Pancreas (tissue), 10 donors: ENCODE results near the gene NCK2. TPM values are rescaled to one million over a fixed set of nuclear protein-coding genes. Genes with fewer than 3 reads are reported as not detected.

ENCODE experiments used
- ATAC-seq, 4 donors: fragments of 200-7000 bp; cut with Tn5 transposase; one replicate each; pipeline versions ENCODE4 v1.8.0 to v1.9.1; 2020; ENCODE audit warnings: mild to moderate bottlenecking in 4 of 4, moderate library complexity in 4 of 4
- DNase-seq, 6 donors: peaks; one replicate each; pipeline ENCODE4 v3.0.0-alpha.2; 2020
- FAIRE-seq: peaks from 2 replicates; lab custom pipeline; 2012; peaks lifted over from hg19 to GRCh38; lab: Jason Lieb, UNC
- H3K27ac ChIP-seq, 4 donors: fragments of 200-600 bp; sonication (generic); 1 replicate in 3 of 4; 2 replicates in 1 of 4; pipeline versions ENCODE4 v1.5.0 to v1.8.0; 2020
- H3K27me3 ChIP-seq, 4 donors: fragments of 200-600 bp; one replicate each; pipeline ENCODE4 v1.8.0; 2021
- H3K36me3 ChIP-seq, 3 donors: fragments of 200-600 bp; sonication (generic) in 1 of 3; one replicate each; pipeline versions ENCODE4 v1.5.0 to v1.8.0; 2020 to 2021
- H3K4me1 ChIP-seq, 3 donors: fragments of 200-600 bp; one replicate each; pipeline ENCODE4 v1.8.0; 2021
- H3K4me3 ChIP-seq, 4 donors: fragments of 200-600 bp; sonication (generic) in 2 of 4; one replicate each; pipeline versions ENCODE4 v1.5.0 to v1.8.0; 2020 to 2021
- H3K9me3 ChIP-seq, 4 donors: fragments of 200-600 bp; one replicate each; pipeline ENCODE4 v1.8.0; 2021
- CTCF ChIP-seq, 4 donors: fragments of 200-600 bp; sonication (generic) in 3 of 4; IDR thresholded peaks; one replicate each; pipeline versions ENCODE4 v1.5.0 to v1.8.0; 2021; ENCODE audit warnings: antibody characterized with exemption in 4 of 4
- WGBS, 2 donors: extraction: QIAGEN DNeasy Blood & Tissue Kit; methylation state at CpG; one replicate each; pipeline ENCODE4 v1.1.7; 2013; 5-methylcytosine and 5-hydroxymethylcytosine counted together
- intact Hi-C, 3 donors: fragments of 100-400 bp; cut with DNase I; formaldehyde crosslinking; loops; one replicate each; pipeline versions ENCODE4 v1.11.1 to v1.14.2; 2022
- polyA plus RNA-seq, 2 donors: library from polyadenylated mRNA; stranded (reverse); fragments of 200-250 nt; gene quantifications; one replicate each; pipeline ENCODE4 v1.2.3, GENCODE V29; 2013
- total RNA-seq, 6 donors: library from RNA; stranded (reverse); fragmentation: NEBNext Ultra II Directional in 4 of 6; extraction: Animal tissue kit (Norgen Biotek cat#: 25700) in 4 of 6; gene quantifications; one replicate each; pipeline versions ENCODE4 v1.2.1 to v1.2.4, GENCODE V29; 2021 to 2023
- donor health status: healthy with polysubstance abuse.
- donor health status: DM: no; HTN: no; CAD: no; lungs with moderate emphysema.
- donor health status: DM: no; HTN: no; CAD: no.
- donor health status: control.
- donor health status: control.
- donor health status: Bipolar disorder and iron deficiency.
- donor health status: DM: yes; HTN: yes; CAD: no.
- donor health status: DM: no; HTN: no; CAD: no.
- donor health status: DM: no; HTN: no; CAD: no.
- donor health status: DM: yes; HTN: yes; CAD: no.

Gene NCK2
- total and polyA plus RNA-seq, 8 donors, result 28.4 to 57.6 (median 31.2) TPM

- Histone ChIP-seq H3K4me3 (peak overlapping the region; percentile 43 to 82 (median 57)), H3K27me3 (no peaks in the 10 kb centered on the region), H3K4me1 (peaks cover 0 to 20% (median 15%) of the 10 kb centered on the region in 3 donors), H3K9me3 (no peaks in the 10 kb centered on the region), H3K27ac (peak overlapping the region; percentile 77 to 93 (median 90)), H3K36me3 (no peaks in the 10 kb centered on the region)
- peak; percentile 76 to 89 (median 82) for ATAC-seq
- FAIRE-seq, result no peak
- TF ChIP-seq CTCF (IDR thresholded peaks at IDR 0.05), result no peak
- DNase-seq, result peak; percentile 58 to 89 (median 72)
- intact Hi-C loops, result loop anchor here in 1 of 3 donors (10.0 kb wide), 1 partner anchor 149 kb away; no protein-coding TSS in a partner anchor
- WGBS, 2 donors, result 4 to 7% methylated on average over 39 to 75 of the region's 75 CpGs
Measured at GRCh38 chr2:105744091-105744908, 412 bp upstream of the NCK2 start.

- Histone ChIP-seq H3K27me3 (no peaks in the 10 kb centered on the region), H3K36me3 (no peaks in the 10 kb centered on the region), H3K27ac (peak overlapping the region; percentile 72 to 91 (median 86)), H3K9me3 (no peaks in the 10 kb centered on the region), H3K4me1 (peaks cover 0 to 20% (median 15%) of the 10 kb centered on the region in 3 donors), H3K4me3 (peak overlapping the region; percentile 60 to 98 (median 84))
- intact Hi-C loops, result loop anchor here in 1 of 3 donors (10.0 kb wide), 1 partner anchor 152 kb away; no protein-coding TSS in a partner anchor
- no peak for TF ChIP-seq CTCF (IDR thresholded peaks at IDR 0.05)
- DNase-seq, result peak; percentile 69 to 90 (median 85)
- no peak for FAIRE-seq
- ATAC-seq, result peak; percentile 63 to 78 (median 72)
- WGBS, 2 donors, result 19 to 22% methylated on average over 23 of the region's 23 CpGs
Measured at GRCh38 chr2:105746177-105747080, 1.7 kb downstream of the NCK2 start.

- intact Hi-C loops, result loop anchor here in 1 of 3 donors (10.0 kb wide), 1 partner anchor 153 kb away; no protein-coding TSS in a partner anchor
Measured at GRCh38 chr2:105747254-105747894, 2.7 kb downstream of the NCK2 start.

More at GRCh38 chr2:105747254-105747894, 2.7 kb downstream of the NCK2 start:
- Histone ChIP-seq H3K36me3 (no peaks in the 10 kb centered on the region), H3K27me3 (no peaks in the 10 kb centered on the region), H3K9me3 (no peaks in the 10 kb centered on the region), H3K4me3 (peak overlapping the region in 2 of 4 donors; percentile 82 to 98), H3K27ac (peak overlapping the region in 2 of 4 donors; percentile 85 to 91), H3K4me1 (peaks cover 0 to 20% (median 15%) of the 10 kb centered on the region in 3 donors)
- FAIRE-seq, result no peak
- no peak for TF ChIP-seq CTCF (IDR thresholded peaks at IDR 0.05)
- no peak for DNase-seq
- 61 to 64% methylated on average over 13 of the region's 13 CpGs for WGBS, 2 donors
- ATAC-seq, result no peak
